Measurements from ENCODE around the gene BANF1. TPM values are rescaled to one million over a fixed set of nuclear protein-coding genes. Genes with fewer than 3 reads are reported as not detected.
"Not testable (repeated sequence)": the region's sequence is repeated elsewhere in the genome, so short reads cannot be mapped to it uniquely, and the experiment has no call there.

Gene BANF1
- total and polyA plus RNA-seq, 4 donors, result 10.7 to 100.0 (median 47.0) TPM

DNA sequence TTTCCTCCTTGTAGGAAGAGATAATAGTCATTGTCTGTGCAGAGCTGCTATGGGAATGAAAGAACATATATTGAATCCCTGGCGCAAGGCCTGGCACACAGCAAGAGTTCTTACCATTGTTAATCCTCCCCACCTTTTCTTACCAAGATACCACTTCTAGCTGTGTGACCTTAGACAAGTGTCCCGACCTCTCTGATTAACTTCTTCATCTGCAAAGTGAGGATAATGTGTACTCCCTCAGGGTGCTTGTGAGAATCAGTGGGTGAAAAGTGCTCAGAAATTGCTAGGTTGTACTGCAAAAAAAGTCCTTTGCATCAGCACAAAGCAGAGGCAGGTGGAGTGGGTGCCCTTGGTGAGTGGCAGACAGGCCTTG is 5.8 kb downstream of the BANF1 start:
- TF ChIP-seq, protein P1, sequence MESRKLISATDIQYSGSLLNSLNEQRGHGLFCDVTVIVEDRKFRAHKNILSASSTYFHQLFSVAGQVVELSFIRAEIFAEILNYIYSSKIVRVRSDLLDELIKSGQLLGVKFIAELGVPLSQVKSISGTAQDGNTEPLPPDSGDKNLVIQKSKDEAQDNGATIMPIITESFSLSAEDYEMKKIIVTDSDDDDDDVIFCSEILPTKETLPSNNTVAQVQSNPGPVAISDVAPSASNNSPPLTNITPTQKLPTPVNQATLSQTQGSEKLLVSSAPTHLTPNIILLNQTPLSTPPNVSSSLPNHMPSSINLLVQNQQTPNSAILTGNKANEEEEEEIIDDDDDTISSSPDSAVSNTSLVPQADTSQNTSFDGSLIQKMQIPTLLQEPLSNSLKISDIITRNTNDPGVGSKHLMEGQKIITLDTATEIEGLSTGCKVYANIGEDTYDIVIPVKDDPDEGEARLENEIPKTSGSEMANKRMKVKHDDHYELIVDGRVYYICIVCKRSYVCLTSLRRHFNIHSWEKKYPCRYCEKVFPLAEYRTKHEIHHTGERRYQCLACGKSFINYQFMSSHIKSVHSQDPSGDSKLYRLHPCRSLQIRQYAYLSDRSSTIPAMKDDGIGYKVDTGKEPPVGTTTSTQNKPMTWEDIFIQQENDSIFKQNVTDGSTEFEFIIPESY (IDR thresholded peaks at IDR 0.05), result no peak
- no peak for TF ChIP-seq HNF4G (IDR thresholded peaks at IDR 0.05)
- TF ChIP-seq, protein P2, sequence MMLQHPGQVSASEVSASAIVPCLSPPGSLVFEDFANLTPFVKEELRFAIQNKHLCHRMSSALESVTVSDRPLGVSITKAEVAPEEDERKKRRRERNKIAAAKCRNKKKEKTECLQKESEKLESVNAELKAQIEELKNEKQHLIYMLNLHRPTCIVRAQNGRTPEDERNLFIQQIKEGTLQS (IDR thresholded peaks at IDR 0.05), result no peak
- no peak for TF ChIP-seq JUND (IDR thresholded peaks at IDR 0.05)
- TF ChIP-seq, protein P3, sequence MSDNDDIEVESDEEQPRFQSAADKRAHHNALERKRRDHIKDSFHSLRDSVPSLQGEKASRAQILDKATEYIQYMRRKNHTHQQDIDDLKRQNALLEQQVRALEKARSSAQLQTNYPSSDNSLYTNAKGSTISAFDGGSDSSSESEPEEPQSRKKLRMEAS (IDR thresholded peaks at IDR 0.05), result no peak
- no peak for TF ChIP-seq EGR1 (IDR thresholded peaks at IDR 0.05; ENCODE audit: low read depth in 2 of 2)
- no peak for TF ChIP-seq YY1 (IDR thresholded peaks at IDR 0.05)
- Histone ChIP-seq H3K4me1 (ENCODE audit: control insufficient read depth in 4 of 4, insufficient read depth in 4 of 4, low read length in 3 of 4) (peaks cover 4 to 10% (median 9%) of the 10 kb centered on the region in 4 donors), H3K27me3 (ENCODE audit: control insufficient read depth in 4 of 4, insufficient read depth in 4 of 4, low read length in 3 of 4) (peaks cover 0 to 10% (median 0%) of the 10 kb centered on the region in 4 donors), H3K4me3 (ENCODE audit: low read depth in 1 of 3, low read length in 3 of 3) (no peak overlapping the region), H3K9me3 (ENCODE audit: control insufficient read depth in 4 of 4, low read length in 3 of 4) (no peaks in the 10 kb centered on the region), H3K9ac (ENCODE audit: low read depth in 1 of 2, low read length in 2 of 2) (no peak overlapping the region), H3K27ac (ENCODE audit: low read depth in 1 of 2, low read length in 2 of 2) (no peak overlapping the region), H3K36me3 (ENCODE audit: control insufficient read depth in 4 of 4, insufficient read depth in 3 of 4, low read depth in 1 of 4, low read length in 3 of 4) (peaks cover 0 to 8% (median 3%) of the 10 kb centered on the region in 4 donors)
- no peak for DNase-seq (ENCODE audit: low spot score)
- WGBS, result 86% methylated on average over 2 of the region's 2 CpGs

DNA sequence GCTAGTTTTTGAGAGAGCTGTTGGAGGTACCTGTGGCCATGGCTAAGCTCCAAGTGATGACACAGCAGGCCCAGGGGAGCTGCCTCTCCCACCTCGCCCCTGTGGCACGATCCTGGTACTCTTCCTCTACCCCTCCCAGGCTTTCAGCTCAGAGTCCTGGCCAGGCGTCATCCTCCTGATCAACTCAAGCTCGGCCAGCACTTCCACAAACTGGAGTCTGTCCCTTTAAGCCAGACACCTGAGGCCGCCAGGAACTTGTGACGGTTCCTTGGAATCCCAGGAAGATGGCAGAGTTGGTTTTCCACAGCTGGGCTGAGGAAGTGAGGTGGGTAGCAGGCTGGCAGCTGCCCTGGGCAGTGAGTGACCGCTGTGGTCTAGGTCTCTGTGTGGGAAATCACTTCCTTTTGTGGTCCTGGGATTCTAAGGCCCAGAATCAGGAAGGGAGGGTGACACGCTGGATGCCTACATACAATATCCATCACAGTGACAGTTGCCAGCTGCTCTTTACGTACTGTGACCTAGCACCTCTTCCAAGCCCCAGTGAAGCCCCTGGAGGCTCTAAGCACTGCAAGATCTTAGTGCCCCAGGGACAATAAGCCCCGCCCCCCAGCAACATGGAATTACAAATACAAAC is 6.3 kb downstream of the BANF1 start:
- Histone ChIP-seq H3K27me3 (ENCODE audit: control insufficient read depth in 4 of 4, insufficient read depth in 4 of 4, low read length in 3 of 4) (peaks cover 0 to 14% (median 0%) of the 10 kb centered on the region in 4 donors), H3K9ac (ENCODE audit: low read depth in 1 of 2, low read length in 2 of 2) (no peak overlapping the region), H3K4me3 (ENCODE audit: low read depth in 1 of 3, low read length in 3 of 3) (no peak overlapping the region), H3K4me1 (ENCODE audit: control insufficient read depth in 4 of 4, insufficient read depth in 4 of 4, low read length in 3 of 4) (peaks cover 0 to 8% (median 5%) of the 10 kb centered on the region in 4 donors), H3K27ac (ENCODE audit: low read depth in 1 of 2, low read length in 2 of 2) (no peak overlapping the region), H3K36me3 (ENCODE audit: control insufficient read depth in 4 of 4, insufficient read depth in 3 of 4, low read depth in 1 of 4, low read length in 3 of 4) (peaks cover 0 to 8% (median 3%) of the 10 kb centered on the region in 4 donors), H3K9me3 (ENCODE audit: control insufficient read depth in 4 of 4, low read length in 3 of 4) (no peaks in the 10 kb centered on the region)
- DNase-seq (ENCODE audit: low spot score), result no peak
- TF ChIP-seq, protein P3 (IDR thresholded peaks at IDR 0.05), result no peak
- TF ChIP-seq, protein P1 (IDR thresholded peaks at IDR 0.05), result no peak
- TF ChIP-seq RXRA (IDR thresholded peaks at IDR 0.05) (no peak), HNF4G (IDR thresholded peaks at IDR 0.05) (no peak)
- TF ChIP-seq, protein P2 (IDR thresholded peaks at IDR 0.05), result no peak
- WGBS, result 77% methylated on average over 10 of the region's 10 CpGs

DNA sequence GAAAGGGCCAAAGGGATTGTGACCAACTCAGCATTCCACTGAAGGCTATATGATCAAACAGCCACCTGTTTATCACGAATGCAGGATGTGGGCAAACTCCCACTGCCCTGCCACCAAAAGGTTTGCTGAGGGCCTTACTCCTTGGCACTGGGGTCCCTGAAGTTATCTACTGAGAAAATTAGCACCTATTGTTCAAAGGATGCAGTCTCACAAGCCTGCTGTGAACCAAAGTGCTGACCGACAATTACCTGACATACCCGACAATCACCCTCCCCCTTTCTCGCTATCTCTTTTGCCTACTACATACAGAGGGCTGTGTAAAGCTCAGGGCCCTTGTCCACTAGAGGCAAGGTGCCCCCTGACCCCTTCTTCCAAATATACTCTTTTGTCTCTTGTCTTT is 7.7 kb downstream of the BANF1 start:
- H3K36me3 ChIP-seq (ENCODE audit: control insufficient read depth in 4 of 4, insufficient read depth in 3 of 4, low read depth in 1 of 4, low read length in 3 of 4); H3K4me3 ChIP-seq (ENCODE audit: low read depth in 1 of 3, low read length in 3 of 3); H3K9ac ChIP-seq (ENCODE audit: low read depth in 1 of 2, low read length in 2 of 2); H3K4me1 ChIP-seq (ENCODE audit: control insufficient read depth in 4 of 4, insufficient read depth in 4 of 4, low read length in 3 of 4); H3K27ac ChIP-seq (ENCODE audit: low read depth in 1 of 2, low read length in 2 of 2); DNase-seq (ENCODE audit: low spot score); H3K9me3 ChIP-seq (ENCODE audit: control insufficient read depth in 4 of 4, low read length in 3 of 4): not testable (repeated sequence)
- 68% methylated on average over 4 of the region's 4 CpGs for WGBS
- peaks cover 0 to 14% (median 0%) of the 10 kb centered on the region in 4 donors for H3K27me3 ChIP-seq (ENCODE audit: control insufficient read depth in 4 of 4, insufficient read depth in 4 of 4, low read length in 3 of 4)
